ENCODE measurements around the gene SOX10. TPM values are rescaled to one million over a fixed set of nuclear protein-coding genes. Genes with fewer than 3 reads are reported as not detected.

Gene SOX10
- total and polyA plus RNA-seq, 2 of the 13 experiments (the other 11 are each of a cell fraction or from before 2014, with no cell fraction given), result not detected

GRCh38 chr22:37953062-37953436 is 31.3 kb downstream of the SOX10 start (continued):
- TF ChIP-seq TCF7 (IDR thresholded peaks at IDR 0.05; ENCODE audit: low read depth) (no peak), ZNF33A (CRISPR knock-in tag; IDR thresholded peaks at IDR 0.05; ENCODE audit: borderline replicate concordance) (no peak), PTBP1 (IDR thresholded peaks at IDR 0.05; ENCODE audit: low read depth, low read length, poor library complexity, severe bottlenecking) (peak; percentile 7), FOXC1 (CRISPR knock-in tag; IDR thresholded peaks at IDR 0.05; ENCODE audit: borderline replicate concordance) (0 out of 2 replicates have a peak, but pooled peaks have one; percentile 33), NCOR1 (IDR thresholded peaks at IDR 0.05; ENCODE audit: borderline replicate concordance, low read length) (no peak), MYPOP (CRISPR knock-in tag; IDR thresholded peaks at IDR 0.05) (peak; percentile 64; the same call in 1 of the 2 replicates), PAWR (CRISPR knock-in tag; IDR thresholded peaks at IDR 0.05; ENCODE audit: borderline replicate concordance) (no peak), ZNF224 (CRISPR knock-in tag; IDR thresholded peaks at IDR 0.05) (0 out of 2 replicates have a peak, but pooled peaks have one; percentile 82), SP4 (CRISPR knock-in tag; IDR thresholded peaks at IDR 0.05) (0 out of 2 replicates have a peak, but pooled peaks have one; percentile 40), ZNF883 (CRISPR knock-in tag; IDR thresholded peaks at IDR 0.05; ENCODE audit: not compliant biosample characterization) (no peak), ZNF230 (CRISPR knock-in tag; IDR thresholded peaks at IDR 0.05) (0 out of 2 replicates have a peak, but pooled peaks have one; percentile 17), ZNF296 (CRISPR knock-in tag; conservative IDR thresholded peaks at IDR 0.05) (peak; percentile 54; the same call in 1 of the 2 replicates)
- TF ChIP-seq, protein P1, sequence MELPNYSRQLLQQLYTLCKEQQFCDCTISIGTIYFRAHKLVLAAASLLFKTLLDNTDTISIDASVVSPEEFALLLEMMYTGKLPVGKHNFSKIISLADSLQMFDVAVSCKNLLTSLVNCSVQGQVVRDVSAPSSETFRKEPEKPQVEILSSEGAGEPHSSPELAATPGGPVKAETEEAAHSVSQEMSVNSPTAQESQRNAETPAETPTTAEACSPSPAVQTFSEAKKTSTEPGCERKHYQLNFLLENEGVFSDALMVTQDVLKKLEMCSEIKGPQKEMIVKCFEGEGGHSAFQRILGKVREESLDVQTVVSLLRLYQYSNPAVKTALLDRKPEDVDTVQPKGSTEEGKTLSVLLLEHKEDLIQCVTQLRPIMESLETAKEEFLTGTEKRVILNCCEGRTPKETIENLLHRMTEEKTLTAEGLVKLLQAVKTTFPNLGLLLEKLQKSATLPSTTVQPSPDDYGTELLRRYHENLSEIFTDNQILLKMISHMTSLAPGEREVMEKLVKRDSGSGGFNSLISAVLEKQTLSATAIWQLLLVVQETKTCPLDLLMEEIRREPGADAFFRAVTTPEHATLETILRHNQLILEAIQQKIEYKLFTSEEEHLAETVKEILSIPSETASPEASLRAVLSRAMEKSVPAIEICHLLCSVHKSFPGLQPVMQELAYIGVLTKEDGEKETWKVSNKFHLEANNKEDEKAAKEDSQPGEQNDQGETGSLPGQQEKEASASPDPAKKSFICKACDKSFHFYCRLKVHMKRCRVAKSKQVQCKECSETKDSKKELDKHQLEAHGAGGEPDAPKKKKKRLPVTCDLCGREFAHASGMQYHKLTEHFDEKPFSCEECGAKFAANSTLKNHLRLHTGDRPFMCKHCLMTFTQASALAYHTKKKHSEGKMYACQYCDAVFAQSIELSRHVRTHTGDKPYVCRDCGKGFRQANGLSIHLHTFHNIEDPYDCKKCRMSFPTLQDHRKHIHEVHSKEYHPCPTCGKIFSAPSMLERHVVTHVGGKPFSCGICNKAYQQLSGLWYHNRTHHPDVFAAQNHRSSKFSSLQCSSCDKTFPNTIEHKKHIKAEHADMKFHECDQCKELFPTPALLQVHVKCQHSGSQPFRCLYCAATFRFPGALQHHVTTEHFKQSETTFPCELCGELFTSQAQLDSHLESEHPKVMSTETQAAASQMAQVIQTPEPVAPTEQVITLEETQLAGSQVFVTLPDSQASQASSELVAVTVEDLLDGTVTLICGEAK (IDR thresholded peaks at IDR 0.05), result no peak
- TF ChIP-seq, protein P1 (CRISPR knock-in tag; IDR thresholded peaks at IDR 0.05), result no peak
- TF ChIP-seq, protein P2, sequence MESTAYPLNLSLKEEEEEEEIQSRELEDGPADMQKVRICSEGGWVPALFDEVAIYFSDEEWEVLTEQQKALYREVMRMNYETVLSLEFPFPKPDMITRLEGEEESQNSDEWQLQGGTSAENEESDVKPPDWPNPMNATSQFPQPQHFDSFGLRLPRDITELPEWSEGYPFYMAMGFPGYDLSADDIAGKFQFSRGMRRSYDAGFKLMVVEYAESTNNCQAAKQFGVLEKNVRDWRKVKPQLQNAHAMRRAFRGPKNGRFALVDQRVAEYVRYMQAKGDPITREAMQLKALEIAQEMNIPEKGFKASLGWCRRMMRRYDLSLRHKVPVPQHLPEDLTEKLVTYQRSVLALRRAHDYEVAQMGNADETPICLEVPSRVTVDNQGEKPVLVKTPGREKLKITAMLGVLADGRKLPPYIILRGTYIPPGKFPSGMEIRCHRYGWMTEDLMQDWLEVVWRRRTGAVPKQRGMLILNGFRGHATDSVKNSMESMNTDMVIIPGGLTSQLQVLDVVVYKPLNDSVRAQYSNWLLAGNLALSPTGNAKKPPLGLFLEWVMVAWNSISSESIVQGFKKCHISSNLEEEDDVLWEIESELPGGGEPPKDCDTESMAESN (CRISPR knock-in tag; conservative IDR thresholded peaks at IDR 0.05), result no peak
- TF ChIP-seq, protein P3, sequence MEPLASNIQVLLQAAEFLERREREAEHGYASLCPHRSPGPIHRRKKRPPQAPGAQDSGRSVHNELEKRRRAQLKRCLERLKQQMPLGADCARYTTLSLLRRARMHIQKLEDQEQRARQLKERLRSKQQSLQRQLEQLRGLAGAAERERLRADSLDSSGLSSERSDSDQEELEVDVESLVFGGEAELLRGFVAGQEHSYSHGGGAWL (CRISPR knock-in tag; IDR thresholded peaks at IDR 0.05), result no peak

Data from HepG2 (cell line).